SK-N-SH (cell line): ENCODE measurements around the gene RTN3. TPM values are rescaled to one million over a fixed set of nuclear protein-coding genes. Genes with fewer than 3 reads are reported as not detected.

ENCODE experiments used
- CTCF ChIA-PET: fragments of 300-600, 350-600 bp; formaldehyde crosslinking; extraction: SDS; loops from one replicate; lab custom pipeline; 2021; lab: Yijun Ruan, JAX
- POLR2A ChIA-PET: fragments of 350-600 bp; sonication (Branson Sonifier 250); formaldehyde crosslinking; extraction: SDS; loops from one replicate; lab custom pipeline; 2020; ENCODE audit warnings: antibody characterized with exemption, inconsistent platforms; lab: Yijun Ruan, JAX
- DNase-seq: peaks from one replicate; pipeline ENCODE4 v3.0.0; 2012
- H2AFZ ChIP-seq: fragments of 200-600 bp; sonication (generic); 2 replicates; pipeline ENCODE4 v1.8.1; 2016; ENCODE audit warnings: antibody characterized with exemption, mild to moderate bottlenecking, low read depth
- H3F3A ChIP-seq: fragments of 200-600 bp; sonication (generic); replicated peaks from 2 replicates; pipeline ENCODE3; 2016; ENCODE audit warnings: antibody characterized with exemption, mild to moderate bottlenecking; ENCODE audit not compliant: insufficient read depth
- H3K27ac ChIP-seq, 2 experiments: fragments of 200-500 bp in 1 of 2; fragments of 200-600 bp in 1 of 2; sonication (Bioruptor generic) in 1 of 2; sonication (generic), shearing (Covaris generic) in 1 of 2; 2 replicates each; pipeline versions ENCODE4 v1.5.1 to v1.6.1; 2014 to 2016; ENCODE audit warnings: low read depth in 2 of 2, inconsistent platforms in 1 of 2, low read length in 1 of 2, mild to moderate bottlenecking in 1 of 2, mixed read lengths in 1 of 2
- H3K27me3 ChIP-seq: fragments of 200-600 bp; sonication (generic), shearing (Covaris generic); 2 replicates; pipeline ENCODE4 v1.6.1; 2016; ENCODE audit warnings: mixed run types; ENCODE audit not compliant: insufficient read depth
- H3K36me3 ChIP-seq, 2 experiments: fragments of 200-500 bp in 1 of 2; fragments of 200-600 bp in 1 of 2; sonication (Bioruptor generic) in 1 of 2; sonication (generic) in 1 of 2; replicated peaks in 1 of 2; 2 replicates each; pipeline versions ENCODE3 to v1.5.1; 2014 to 2016; ENCODE audit warnings: low read length in 1 of 2, mild to moderate bottlenecking in 1 of 2; ENCODE audit not compliant: insufficient read depth in 2 of 2, control insufficient read depth in 1 of 2
- H3K4me1 ChIP-seq, 2 experiments: fragments of 200-500 bp in 1 of 2; fragments of 200-600 bp in 1 of 2; sonication (Bioruptor generic) in 1 of 2; sonication (generic), shearing (Covaris generic) in 1 of 2; 2 replicates each; pipeline versions ENCODE4 v1.5.1 to v1.6.1; 2014 to 2016; ENCODE audit warnings: low read depth in 1 of 2, low read length in 1 of 2, mixed run types in 1 of 2; ENCODE audit not compliant: insufficient read depth in 2 of 2, control insufficient read depth in 1 of 2
- H3K4me2 ChIP-seq: fragments of 200-600 bp; sonication (generic), shearing (Covaris generic); 2 replicates; pipeline ENCODE4 v1.6.1; 2017; ENCODE audit warnings: mixed run types
- H3K4me3 ChIP-seq, 2 experiments: fragments of 200-500 bp in 1 of 2; fragments of 200-600 bp in 1 of 2; sonication (Bioruptor generic) in 1 of 2; sonication (generic), shearing (Covaris generic) in 1 of 2; 2 replicates each; pipeline versions ENCODE4 v1.5.1 to v1.8.1; 2014 to 2016; ENCODE audit warnings: low read depth in 2 of 2, inconsistent platforms in 1 of 2, low read length in 1 of 2, mild to moderate bottlenecking in 1 of 2, mixed read lengths in 1 of 2, moderate library complexity in 1 of 2
- H3K79me2 ChIP-seq: fragments of 200-600 bp; sonication (generic); 2 replicates; pipeline ENCODE4 v1.8.1; 2017; ENCODE audit warnings: mild to moderate bottlenecking; ENCODE audit not compliant: insufficient read depth
- H3K9ac ChIP-seq: fragments of 200-600 bp; sonication (generic); 2 replicates; pipeline ENCODE4 v1.6.1; 2017; ENCODE audit warnings: mixed run types
- H3K9me2 ChIP-seq: fragments of 200-600 bp; sonication (generic); 2 replicates; pipeline ENCODE4 v1.6.1; 2017; ENCODE audit warnings: mixed run types
- H3K9me3 ChIP-seq: fragments of 200-600 bp; sonication (generic); 2 replicates; pipeline ENCODE4 v1.6.1; 2017; ENCODE audit warnings: mixed run types, mild to moderate bottlenecking, moderate library complexity
- H4K20me1 ChIP-seq: fragments of 200-600 bp; sonication (generic); 2 replicates; pipeline ENCODE4 v1.6.1; 2017; ENCODE audit warnings: mild to moderate bottlenecking, mixed run types; ENCODE audit not compliant: insufficient read depth
- CTCF ChIP-seq: fragments of 200-600 bp; sonication (generic); IDR thresholded peaks from 2 replicates; pipeline ENCODE4 v1.6.1; 2017; ENCODE audit warnings: antibody characterized with exemption, mild to moderate bottlenecking, moderate library complexity
- EP300 ChIP-seq, 2 experiments: IDR thresholded peaks; 2 replicates each; pipeline versions ENCODE4 v1.4.0 to v1.6.1; 2012; ENCODE audit warnings: borderline replicate concordance in 1 of 2, low read depth in 1 of 2, low read length in 1 of 2
- EZH2phosphoT487 ChIP-seq: fragments of 200-600 bp; sonication (generic); IDR thresholded peaks from 2 replicates; pipeline ENCODE4 v1.6.1; 2017; ENCODE audit warnings: low read depth, mixed run types, mild to moderate bottlenecking, antibody characterized with exemption, moderate library complexity, borderline replicate concordance
- FOSL2 ChIP-seq: IDR thresholded peaks from 2 replicates; pipeline ENCODE4 v1.4.0; 2012; ENCODE audit warnings: low read depth, mild to moderate bottlenecking, moderate library complexity, borderline replicate concordance
- FOXM1 ChIP-seq: IDR thresholded peaks from 2 replicates; pipeline ENCODE4 v1.4.0; 2012; ENCODE audit warnings: low read depth, mild to moderate bottlenecking
- GABPA ChIP-seq: IDR thresholded peaks from 2 replicates; pipeline ENCODE4 v1.4.0; 2012; ENCODE audit warnings: low read depth, mild to moderate bottlenecking
- JUND ChIP-seq: IDR thresholded peaks from 2 replicates; pipeline ENCODE4 v1.4.0; 2012
- MAX ChIP-seq: IDR thresholded peaks from 2 replicates; pipeline ENCODE4 v1.4.0; 2012; ENCODE audit warnings: low read depth
- NFIC ChIP-seq: IDR thresholded peaks from 2 replicates; pipeline ENCODE4 v1.4.0; 2012; ENCODE audit warnings: borderline replicate concordance
- PBX3 ChIP-seq: IDR thresholded peaks from 2 replicates; pipeline ENCODE4; 2012
- POLR2AphosphoS5 ChIP-seq: IDR thresholded peaks from 2 replicates; pipeline ENCODE4 v1.6.1; 2012; ENCODE audit warnings: low read depth, low read length
- RXRA ChIP-seq: IDR thresholded peaks from 2 replicates; pipeline ENCODE4 v1.4.0; 2012; ENCODE audit warnings: low read depth, mild to moderate bottlenecking, borderline replicate concordance
- TCF12 ChIP-seq: IDR thresholded peaks from 2 replicates; pipeline ENCODE4 v1.4.0; 2012
- WGBS: methylation state at CpG from one replicate; pipeline ENCODE4 v1.1.6; 2017; ENCODE audit warnings: low lambda C conversion rate; 5-methylcytosine and 5-hydroxymethylcytosine counted together
- polyA plus RNA-seq, 3 experiments: library from polyadenylated mRNA; depleted of rRNA; stranded (reverse); fragments of >200 nt; gene quantifications; 2 replicates each; pipeline ENCODE4 v1.2.3, GENCODE V29; 2012

RTN3 gene
- polyA plus RNA-seq, 1 of the 3 experiments (the other 2 are of a cell fraction), result 52.7 TPM

- CTCF ChIA-PET, result interaction anchor here (0.7 to 4.2 kb wide), 5 partner anchors 8 to 189 kb away, joined by 3 to 31 read pairs (median 3); partner anchors contain the start of gene RTN3
These were observed 13.1 kb upstream of the RTN3 start for GRCh38 chr11:63667995-63668795.

More at GRCh38 chr11:63667995-63668795, 13.1 kb upstream of the RTN3 start:
- no peaks in the 10 kb centered on the region for H3K9me2 ChIP-seq
- no peak for DNase-seq
- H3K9me3 ChIP-seq, result no peaks in the 10 kb centered on the region
- POLR2A ChIA-PET, result no interaction called here
- H3F3A ChIP-seq, result peaks cover 40% of the 10 kb centered on the region
- no peaks in the 10 kb centered on the region for H3K27me3 ChIP-seq
- WGBS, result 43% methylated on average over 3 of the region's 3 CpGs
- H3K9ac ChIP-seq, result peak overlapping the region; percentile 48; the same call in 1 of the 2 replicates
- no peak overlapping the region for H2AFZ ChIP-seq
- peak overlapping the region; percentile 90 for H3K4me2 ChIP-seq
- H4K20me1 ChIP-seq, result peaks cover 27% of the 10 kb centered on the region
- H3K79me2 ChIP-seq, result peaks cover 74% of the 10 kb centered on the region
- peak overlapping the region in 1 of 2 experiments; percentile 51; a peak in 2 of 4 replicates for H3K4me3 ChIP-seq
- peaks cover 3 to 45% of the 10 kb centered on the region in 2 experiments for H3K4me1 ChIP-seq
- peak; percentile 56 for TF ChIP-seq TCF12
- TF ChIP-seq GABPA, result no peak
- TF ChIP-seq EZH2phosphoT487, result no peak
- TF ChIP-seq FOSL2, result peak; percentile 85
- TF ChIP-seq POLR2AphosphoS5, result peak; percentile 53; the same call in 1 of the 2 replicates
- peak; percentile 30; the same call in 1 of the 2 replicates for TF ChIP-seq PBX3
- TF ChIP-seq EP300 (IDR thresholded peaks at IDR 0.05; ENCODE audit: borderline replicate concordance in 1 of 2, low read depth in 1 of 2, low read length in 1 of 2), result peak in 1 of 2 experiments; percentile 20; a peak in 1 of 4 replicates
- peak; percentile 84 for TF ChIP-seq JUND
- peak; percentile 34; the same call in 1 of the 2 replicates for TF ChIP-seq NFIC
- no peak for TF ChIP-seq CTCF
- 0 out of 2 replicates have a peak, but pooled peaks have one; percentile 40 for TF ChIP-seq FOXM1
- TF ChIP-seq MAX, result peak; percentile 36; the same call in 1 of the 2 replicates
- TF ChIP-seq RXRA, result peak; percentile 39; the same call in 1 of the 2 replicates
- peak overlapping the region; percentile 20 to 85; a peak in 3 of 4 replicates for H3K27ac ChIP-seq
- H3K36me3 ChIP-seq, result peaks cover 0 to 8% of the 10 kb centered on the region in 2 experiments
